ENCODE data around the gene SPRR4.
"Not testable (repeated sequence)": the region's sequence is repeated elsewhere in the genome, so short reads cannot be mapped to it uniquely, and the experiment has no call there.

Gene SPRR4

DNA sequence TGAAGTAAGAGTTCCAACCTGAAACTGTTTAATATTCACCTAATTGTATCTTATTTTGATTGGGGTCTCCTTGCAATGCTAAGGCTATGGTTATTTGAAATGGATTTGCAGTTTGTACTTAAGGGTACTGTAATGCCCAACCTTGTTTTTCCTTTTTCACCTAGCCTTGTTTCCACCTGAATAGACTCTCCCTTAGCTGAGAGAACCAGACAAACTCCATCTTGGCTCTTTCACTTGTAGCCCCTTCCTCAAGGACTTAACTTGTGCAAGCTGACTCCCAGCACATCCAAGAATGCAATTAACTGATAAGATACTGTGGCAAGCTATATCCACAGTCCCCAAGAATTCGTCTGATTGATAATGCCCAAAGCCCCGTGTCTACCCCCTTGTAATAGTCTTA lies 51.4 kb downstream of the SPRR4 start:
- not testable (repeated sequence) for DNase-seq (ENCODE audit: low read depth in 2 of 2)

Measured in stimulated activated CD8-positive, alpha-beta memory T cell treated with anti-CD3 and anti-CD28 coated beads, Interleukin-2, amount 100 ng/mL, for 48 hours (primary cell).